ENCODE data around the gene FOXRED2. TPM values are rescaled to one million over a fixed set of nuclear protein-coding genes. Genes with fewer than 3 reads are reported as not detected.

FOXRED2 gene
- total RNA-seq, 1 donor from 2014 or later, result 48.0 TPM

GRCh38 chr22:36449596-36450175, 57.2 kb downstream of the FOXRED2 start:
- TF ChIP-seq, protein P1, sequence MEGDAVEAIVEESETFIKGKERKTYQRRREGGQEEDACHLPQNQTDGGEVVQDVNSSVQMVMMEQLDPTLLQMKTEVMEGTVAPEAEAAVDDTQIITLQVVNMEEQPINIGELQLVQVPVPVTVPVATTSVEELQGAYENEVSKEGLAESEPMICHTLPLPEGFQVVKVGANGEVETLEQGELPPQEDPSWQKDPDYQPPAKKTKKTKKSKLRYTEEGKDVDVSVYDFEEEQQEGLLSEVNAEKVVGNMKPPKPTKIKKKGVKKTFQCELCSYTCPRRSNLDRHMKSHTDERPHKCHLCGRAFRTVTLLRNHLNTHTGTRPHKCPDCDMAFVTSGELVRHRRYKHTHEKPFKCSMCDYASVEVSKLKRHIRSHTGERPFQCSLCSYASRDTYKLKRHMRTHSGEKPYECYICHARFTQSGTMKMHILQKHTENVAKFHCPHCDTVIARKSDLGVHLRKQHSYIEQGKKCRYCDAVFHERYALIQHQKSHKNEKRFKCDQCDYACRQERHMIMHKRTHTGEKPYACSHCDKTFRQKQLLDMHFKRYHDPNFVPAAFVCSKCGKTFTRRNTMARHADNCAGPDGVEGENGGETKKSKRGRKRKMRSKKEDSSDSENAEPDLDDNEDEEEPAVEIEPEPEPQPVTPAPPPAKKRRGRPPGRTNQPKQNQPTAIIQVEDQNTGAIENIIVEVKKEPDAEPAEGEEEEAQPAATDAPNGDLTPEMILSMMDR (IDR thresholded peaks at IDR 0.05), result no peak
- H3K4me1 Mint-ChIP-seq (ENCODE audit: unreplicated experiment), result peaks cover 28% of the 10 kb centered on the region
- no peak overlapping the region for H3K27ac Mint-ChIP-seq (ENCODE audit: unreplicated experiment)
- no peaks in the 10 kb centered on the region for H3K9me3 Mint-ChIP-seq (ENCODE audit: unreplicated experiment)
- no peak overlapping the region for H3K4me3 Mint-ChIP-seq (ENCODE audit: unreplicated experiment)
- no peak for DNase-seq (ENCODE audit: extremely low spot score, unreplicated experiment)
- no peaks in the 10 kb centered on the region for H3K36me3 Mint-ChIP-seq (ENCODE audit: unreplicated experiment)
- H3K27me3 Mint-ChIP-seq (ENCODE audit: unreplicated experiment), result no peaks in the 10 kb centered on the region

DNA sequence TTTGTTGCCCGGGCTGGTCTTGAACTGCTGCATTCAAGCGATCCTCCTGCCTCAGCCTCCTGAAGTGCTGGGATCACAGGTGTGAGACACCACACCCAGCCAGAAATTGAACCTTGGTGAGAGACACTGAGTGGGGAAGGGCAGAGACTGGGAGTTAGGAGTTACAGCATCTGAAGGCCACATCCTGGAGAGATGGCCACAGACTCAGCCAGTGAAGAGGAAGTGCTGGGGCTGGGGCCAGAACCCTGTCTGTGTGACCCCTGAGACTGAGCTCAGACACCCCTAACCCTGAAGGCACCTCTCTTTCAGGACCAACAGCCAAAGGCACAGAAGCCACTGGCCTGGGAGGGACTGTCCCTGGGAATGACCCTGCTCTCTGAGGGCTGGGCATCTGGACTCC, 59.2 kb downstream of the FOXRED2 start:
- Mint-ChIP-seq H3K27me3 (ENCODE audit: unreplicated experiment) (no peaks in the 10 kb centered on the region), H3K27ac (ENCODE audit: unreplicated experiment) (no peak overlapping the region), H3K4me3 (ENCODE audit: unreplicated experiment) (no peak overlapping the region), H3K9me3 (ENCODE audit: unreplicated experiment) (no peaks in the 10 kb centered on the region), H3K4me1 (ENCODE audit: unreplicated experiment) (peaks cover 36% of the 10 kb centered on the region), H3K36me3 (ENCODE audit: unreplicated experiment) (no peaks in the 10 kb centered on the region)
- TF ChIP-seq, protein P1 (IDR thresholded peaks at IDR 0.05), result no peak
- no peak for DNase-seq (ENCODE audit: extremely low spot score, unreplicated experiment)

- TF ChIP-seq, protein P1 (IDR thresholded peaks at IDR 0.05), result no peak
- peak overlapping the region; percentile 11 for H3K4me3 Mint-ChIP-seq (ENCODE audit: unreplicated experiment)
- DNase-seq (ENCODE audit: extremely low spot score, unreplicated experiment), result no peak
- no peaks in the 10 kb centered on the region for H3K9me3 Mint-ChIP-seq (ENCODE audit: unreplicated experiment)
- no peaks in the 10 kb centered on the region for H3K27me3 Mint-ChIP-seq (ENCODE audit: unreplicated experiment)
- H3K4me1 Mint-ChIP-seq (ENCODE audit: unreplicated experiment), result peaks cover 38% of the 10 kb centered on the region
- H3K36me3 Mint-ChIP-seq (ENCODE audit: unreplicated experiment), result no peaks in the 10 kb centered on the region
- peak overlapping the region; percentile 96 for H3K27ac Mint-ChIP-seq (ENCODE audit: unreplicated experiment)
Measured at GRCh38 chr22:36445158-36445668, 61.6 kb downstream of the FOXRED2 start.

DNA sequence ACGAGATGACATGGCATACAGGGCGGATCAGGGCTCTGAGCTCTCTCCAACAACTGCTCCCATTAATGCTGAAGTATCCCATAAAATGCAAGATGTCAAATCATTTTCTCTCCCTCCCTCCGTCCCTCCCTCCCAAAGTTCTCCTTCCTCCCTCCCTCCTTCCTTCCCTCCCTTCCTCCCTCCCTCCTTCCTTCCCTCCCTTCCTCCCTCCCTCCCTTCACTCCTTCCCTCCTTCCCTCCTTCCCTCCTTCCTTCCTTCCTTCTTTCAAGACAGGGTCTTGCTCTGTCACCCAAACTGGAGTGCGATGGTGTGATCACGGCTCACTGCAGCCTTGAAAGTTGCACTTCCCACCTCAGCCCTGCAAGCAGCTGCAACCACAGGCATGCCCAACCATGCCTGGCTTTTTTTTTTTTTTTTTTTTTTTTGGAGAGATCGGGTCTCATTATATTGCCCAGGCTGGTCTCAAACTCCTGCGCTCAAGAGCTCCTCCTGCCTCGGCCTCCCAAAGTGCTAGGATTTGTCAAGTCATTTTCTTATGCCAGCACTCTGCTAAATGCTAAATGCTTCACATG, 63.6 kb downstream of the FOXRED2 start:
- Mint-ChIP-seq H3K4me3 (ENCODE audit: unreplicated experiment) (no peak overlapping the region), H3K36me3 (ENCODE audit: unreplicated experiment) (no peaks in the 10 kb centered on the region), H3K4me1 (ENCODE audit: unreplicated experiment) (peaks cover 52% of the 10 kb centered on the region), H3K27me3 (ENCODE audit: unreplicated experiment) (no peaks in the 10 kb centered on the region), H3K9me3 (ENCODE audit: unreplicated experiment) (no peaks in the 10 kb centered on the region), H3K27ac (ENCODE audit: unreplicated experiment) (peak overlapping the region; percentile 50)
- TF ChIP-seq, protein P1 (IDR thresholded peaks at IDR 0.05), result no peak
- no peak for DNase-seq (ENCODE audit: extremely low spot score, unreplicated experiment)

DNA sequence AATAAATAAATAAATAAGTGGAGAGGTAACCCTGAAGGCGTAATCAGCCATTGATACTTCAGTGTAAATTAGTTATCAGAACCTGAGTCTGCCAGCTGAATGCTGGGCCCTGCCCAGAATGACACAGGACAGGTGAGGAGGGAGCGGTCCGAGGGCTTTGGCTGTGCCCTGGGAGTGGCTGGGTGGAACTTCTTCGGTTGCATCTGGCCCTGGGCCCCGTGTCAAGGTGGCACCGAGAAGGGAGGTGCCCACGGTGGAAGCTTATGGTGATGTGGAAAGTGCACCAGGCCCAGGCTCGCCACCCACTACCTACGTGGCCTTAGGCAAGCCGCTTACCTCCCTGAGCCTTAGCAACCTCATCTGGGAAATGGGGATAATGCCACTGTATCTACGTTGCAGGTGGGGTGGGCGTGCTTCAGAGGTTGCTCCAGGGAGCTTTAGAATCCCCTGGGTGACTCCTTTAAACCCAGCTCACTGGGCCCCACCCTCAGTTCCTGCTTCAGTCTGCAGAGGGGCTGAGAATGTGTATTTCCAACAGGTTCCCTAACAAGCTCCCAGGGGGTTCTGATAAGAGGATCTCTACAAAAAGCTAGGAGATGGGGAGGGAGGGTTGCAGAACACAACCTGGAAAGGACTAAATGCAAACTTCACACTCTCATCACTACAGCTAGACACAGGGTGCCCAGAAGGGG, 64.2 kb downstream of the FOXRED2 start:
- TF ChIP-seq, protein P1 (IDR thresholded peaks at IDR 0.05), result no peak
- no peaks in the 10 kb centered on the region for H3K9me3 Mint-ChIP-seq (ENCODE audit: unreplicated experiment)
- no peak for DNase-seq (ENCODE audit: extremely low spot score, unreplicated experiment)
- H3K4me1 Mint-ChIP-seq (ENCODE audit: unreplicated experiment), result peaks cover 53% of the 10 kb centered on the region
- H3K4me3 Mint-ChIP-seq (ENCODE audit: unreplicated experiment), result no peak overlapping the region
- H3K36me3 Mint-ChIP-seq (ENCODE audit: unreplicated experiment), result no peaks in the 10 kb centered on the region
- H3K27me3 Mint-ChIP-seq (ENCODE audit: unreplicated experiment), result no peaks in the 10 kb centered on the region
- no peak overlapping the region for H3K27ac Mint-ChIP-seq (ENCODE audit: unreplicated experiment)

All from osteocyte (in vitro differentiated cells).